ENCODE results near the gene NTF3. TPM values are rescaled to one million over a fixed set of nuclear protein-coding genes. Genes with fewer than 3 reads are reported as not detected.

The NTF3 gene
- total RNA-seq, 4 donors from 2014 or later: 0.80 to 2.9 (median 1.3) TPM

- no peaks in the 10 kb centered on the region for H3K9me3 ChIP-seq
Measured at GRCh38 chr12:5507944-5508343, 76.0 kb downstream of the NTF3 start.

GRCh38 chr12:5509102-5509501 is 77.2 kb downstream of the NTF3 start:
- TF ChIP-seq EP300 (IDR thresholded peaks at IDR 0.05) (no peak), CTCF (IDR thresholded peaks at IDR 0.05) (no peak), POLR2A (IDR thresholded peaks at IDR 0.05) (no peak), POLR2AphosphoS5 (IDR thresholded peaks at IDR 0.05) (no peak)
- no peak for DNase-seq (ENCODE audit: low spot score in 2 of 2)
- no peak overlapping the region for H3K27ac ChIP-seq
- no peaks in the 10 kb centered on the region for H3K9me3 ChIP-seq
- H3K36me3 ChIP-seq: no peaks in the 10 kb centered on the region
- 91% methylated on average over 4 of the region's 4 CpGs for WGBS
- peaks cover 7% of the 10 kb centered on the region for H3K4me1 ChIP-seq
- H3K27me3 ChIP-seq: peaks cover 11% of the 10 kb centered on the region
- H3K4me3 ChIP-seq: no peak overlapping the region

More at GRCh38 chr12:5507944-5508343, 76.0 kb downstream of the NTF3 start:
- Histone ChIP-seq H3K27me3 (peaks cover 11% of the 10 kb centered on the region), H3K36me3 (no peaks in the 10 kb centered on the region), H3K4me3 (no peak overlapping the region), H3K27ac (no peak overlapping the region), H3K4me1 (peaks cover 7% of the 10 kb centered on the region)
- peak in 1 of 2 donors; percentile 44 for DNase-seq (ENCODE audit: low spot score in 2 of 2)
- TF ChIP-seq CTCF (IDR thresholded peaks at IDR 0.05) (no peak), EP300 (IDR thresholded peaks at IDR 0.05) (no peak), POLR2AphosphoS5 (IDR thresholded peaks at IDR 0.05) (no peak), POLR2A (IDR thresholded peaks at IDR 0.05) (no peak)
- 93% methylated on average over 5 of the region's 5 CpGs for WGBS

GRCh38 chr12:5509557-5509956 is 77.6 kb downstream of the NTF3 start:
- Histone ChIP-seq H3K9me3 (no peaks in the 10 kb centered on the region), H3K4me1 (peaks cover 7% of the 10 kb centered on the region), H3K4me3 (no peak overlapping the region), H3K36me3 (no peaks in the 10 kb centered on the region), H3K27me3 (peaks cover 11% of the 10 kb centered on the region), H3K27ac (no peak overlapping the region)
- WGBS: 93% methylated on average over 7 of the region's 7 CpGs
- TF ChIP-seq POLR2A (IDR thresholded peaks at IDR 0.05) (no peak), CTCF (IDR thresholded peaks at IDR 0.05) (no peak), EP300 (IDR thresholded peaks at IDR 0.05) (no peak), POLR2AphosphoS5 (IDR thresholded peaks at IDR 0.05) (no peak)
- peak in 1 of 2 donors; percentile 23 for DNase-seq (ENCODE audit: low spot score in 2 of 2)

GRCh38 chr12:5510251-5510805 is 78.4 kb downstream of the NTF3 start:
- peaks cover 11% of the 10 kb centered on the region for H3K27me3 ChIP-seq
- WGBS: 88% methylated on average over 9 of the region's 9 CpGs

GRCh38 chr12:5511256-5511643 is 79.3 kb downstream of the NTF3 start:
- no peak overlapping the region for H3K27ac ChIP-seq

More at GRCh38 chr12:5510251-5510805, 78.4 kb downstream of the NTF3 start:
- no peaks in the 10 kb centered on the region for H3K36me3 ChIP-seq
- DNase-seq (ENCODE audit: low spot score in 2 of 2): peak; percentile 18 to 43
- TF ChIP-seq CTCF (IDR thresholded peaks at IDR 0.05) (no peak), EP300 (IDR thresholded peaks at IDR 0.05) (no peak), POLR2A (IDR thresholded peaks at IDR 0.05) (no peak), POLR2AphosphoS5 (IDR thresholded peaks at IDR 0.05) (no peak)
- H3K9me3 ChIP-seq: no peaks in the 10 kb centered on the region
- no peak overlapping the region for H3K27ac ChIP-seq
- no peak overlapping the region for H3K4me3 ChIP-seq
- peaks cover 7% of the 10 kb centered on the region for H3K4me1 ChIP-seq

More at GRCh38 chr12:5511256-5511643, 79.3 kb downstream of the NTF3 start:
- H3K4me1 ChIP-seq: peaks cover 7% of the 10 kb centered on the region
- 24% methylated on average over 6 of the region's 6 CpGs for WGBS
- H3K27me3 ChIP-seq: peaks cover 11% of the 10 kb centered on the region
- TF ChIP-seq POLR2A (IDR thresholded peaks at IDR 0.05) (no peak), POLR2AphosphoS5 (IDR thresholded peaks at IDR 0.05) (no peak), EP300 (IDR thresholded peaks at IDR 0.05) (no peak), CTCF (IDR thresholded peaks at IDR 0.05) (no peak)
- H3K36me3 ChIP-seq: no peaks in the 10 kb centered on the region
- DNase-seq (ENCODE audit: low spot score in 2 of 2): peak in 1 of 2 donors; percentile 7
- no peaks in the 10 kb centered on the region for H3K9me3 ChIP-seq
- no peak overlapping the region for H3K4me3 ChIP-seq
